Stimulated activated CD4-positive, alpha-beta T cell treated with anti-CD3 and anti-CD28 coated beads, TNF-alpha, amount 100 ng/mL, for 4 hours (primary cell): ENCODE data around the gene DPP3.
"Not testable (repeated sequence)": the region's sequence is repeated elsewhere in the genome, so short reads cannot be mapped to it uniquely, and the experiment has no call there.

Experiments
- DNase-seq, 3 experiments: peaks; one replicate each; pipeline ENCODE4 v3.0.0-alpha.2; 2020; ENCODE audit warnings: low read depth in 3 of 3

The DPP3 gene

GRCh38 chr11:66530927-66531709, 50.9 kb downstream of the DPP3 start:
- no peak for DNase-seq

- no peak for DNase-seq
These were observed 51.6 kb downstream of the DPP3 start for GRCh38 chr11:66531841-66532240.

GRCh38 chr11:66532784-66533183, 52.5 kb downstream of the DPP3 start:
- no peak for DNase-seq

GRCh38 chr11:66539170-66539869, 59.1 kb downstream of the DPP3 start:
- no peak for DNase-seq

- no peak for DNase-seq
These were observed 59.6 kb downstream of the DPP3 start for GRCh38 chr11:66539870-66540213.

- DNase-seq, result not testable (repeated sequence)
These were observed 60.4 kb downstream of the DPP3 start for GRCh38 chr11:66540598-66540997.

- no peak for DNase-seq
These were observed 61.7 kb downstream of the DPP3 start for GRCh38 chr11:66541892-66542291.

GRCh38 chr11:66542362-66542761, 62.1 kb downstream of the DPP3 start:
- DNase-seq, result no peak

- peak in 1 of 3 experiments; percentile 22 for DNase-seq
These were observed 63.3 kb downstream of the DPP3 start for GRCh38 chr11:66543263-66544107.

- not testable (repeated sequence) for DNase-seq
These were observed 64.7 kb downstream of the DPP3 start for GRCh38 chr11:66544952-66545351.

GRCh38 chr11:66545701-66546367, 65.6 kb downstream of the DPP3 start, which contains the start of gene ZDHHC24:
ZDHHC24 (minus strand) TSS chr11:66546048; CDS start chr11:66546003, 45 bp downstream.
- DNase-seq, result peak; percentile 62 to 75 (median 71)

GRCh38 chr11:66546368-66546965, 66.2 kb downstream of the DPP3 start, which contains the start of gene ACTN3:
ACTN3 (plus strand) TSS chr11:66546903; CDS start chr11:66546938, 35 bp downstream.
- DNase-seq, result no peak

- DNase-seq, result no peak
These were observed 66.9 kb downstream of the DPP3 start for GRCh38 chr11:66546966-66547661.

GRCh38 chr11:66547662-66548009, 67.4 kb downstream of the DPP3 start:
- DNase-seq, result no peak

GRCh38 chr11:66548041-66548440, 67.8 kb downstream of the DPP3 start:
- no peak for DNase-seq

- no peak for DNase-seq
These were observed 68.8 kb downstream of the DPP3 start for GRCh38 chr11:66548774-66549630.

- DNase-seq, result no peak
These were observed 69.5 kb downstream of the DPP3 start for GRCh38 chr11:66549696-66550095.

- DNase-seq, result no peak
These were observed 70.7 kb downstream of the DPP3 start for GRCh38 chr11:66550887-66551286.

GRCh38 chr11:66554602-66555001, 74.4 kb downstream of the DPP3 start:
- DNase-seq, result no peak

- no peak for DNase-seq
These were observed 75.2 kb downstream of the DPP3 start for GRCh38 chr11:66555416-66555815.
